Heart left ventricle (tissue), 13 donors: ENCODE results near the gene TFDP1.

ENCODE experiments used
- CTCF ChIP-seq, 12 donors: fragments of 200-600 bp; sonication (generic) in 4 of 12; IDR thresholded peaks; one replicate each; pipeline versions ENCODE4 v1.5.0 to v1.8.0; 2018 to 2022; ENCODE audit warnings: antibody characterized with exemption in 12 of 12, mild to moderate bottlenecking in 5 of 12
- POLR2A ChIP-seq, 2 donors: fragments of 450-650 bp; IDR thresholded peaks; one replicate each; pipeline ENCODE4 v1.6.1; 2017; ENCODE audit warnings: antibody characterized with exemption in 2 of 2, mild to moderate bottlenecking in 2 of 2, moderate library complexity in 2 of 2
- donor health status: ischemic (EF 13 %, LVEDD 7.1; RV severe dilation, severe dysfunction).
- donor health status: DM: no; HTN: yes; CAD: no.
- donor health status: DM: no; HTN: no; CAD: no.
- donor health status: ischemic (EF 25% LVEDD 6.9; RV normal size, moderate dysfunction).
- donor health status: ischemic (EF 25% LVEDD 5.7; RV mildly dilated, moderate dysfunction).
- donor health status: ischemic (EF 35%, LVEDD 5.7; RV mildly dilated, moderate dysfunction).
- donor health status: nonischemic (EF 11% LVEDD 7.7; RV severe dilation, severe dysfunction).
- donor health status: DM: yes; HTN: yes; CAD: no.
- donor health status: PGD.
- donor health status: ischemic (EF 29% LVEDD 5.4; RV normal size, mild dysfunction).
- donor health status: nonischemic (EF 23%, LVEDD 6.1; RV moderate dilation, normal function).

GRCh38 chr13:113542751-113543424 is 41.7 kb upstream of the TFDP1 start:
- TF ChIP-seq CTCF (IDR thresholded peaks at IDR 0.05): no peak
- TF ChIP-seq POLR2A (IDR thresholded peaks at IDR 0.05): no peak
